Panc1 (cell line): ENCODE measurements around the gene NRG2. TPM values are rescaled to one million over a fixed set of nuclear protein-coding genes. Genes with fewer than 3 reads are reported as not detected.

Experiments
- ATAC-seq: fragments of 200-7000 bp; cut with Tn5 transposase; 2 replicates; pipeline ENCODE4 v1.9.1; 2020; ENCODE audit warnings: mild to moderate bottlenecking, moderate library complexity
- BruUV-seq: library from RNA; stranded (reverse); fragments of 400-500 nt; replicated peaks from 2 replicates; lab custom pipeline; 2021; lab: Mats Ljungman, UMichigan
- CTCF ChIA-PET: fragments of 300-600 bp; sonication (Branson Sonifier 250); formaldehyde crosslinking; loops from one replicate; lab custom pipeline; 2022; ENCODE audit warnings: antibody characterized with exemption; lab: Charles Lee
- POLR2A ChIA-PET: fragments of 300-600 bp; sonication (Branson Sonifier 250); formaldehyde crosslinking; loops from one replicate; lab custom pipeline; 2022; ENCODE audit warnings: antibody characterized with exemption; lab: Charles Lee
- DNase-seq: peaks from one replicate; pipeline ENCODE4 v3.0.0-alpha.2; 2010; ENCODE audit warnings: low read depth, low spot score
- H3K27ac ChIP-seq: 2 replicates; pipeline ENCODE4 v1.5.1; 2011; ENCODE audit warnings: mild to moderate bottlenecking, low read length, inconsistent platforms
- H3K27me3 ChIP-seq: fragments of 200-500 bp; sonication (Bioruptor generic); 2 replicates; pipeline ENCODE4 v1.6.0; 2014; ENCODE audit warnings: low read length, inconsistent platforms; ENCODE audit not compliant: control insufficient read depth, insufficient read depth
- H3K36me3 ChIP-seq: fragments of 200-500 bp; sonication (Bioruptor generic); 2 replicates; pipeline ENCODE4 v1.5.1; 2014; ENCODE audit warnings: inconsistent platforms, mild to moderate bottlenecking, low read length, moderate library complexity; ENCODE audit not compliant: control insufficient read depth, insufficient read depth
- H3K4me1 ChIP-seq: 2 replicates; pipeline ENCODE4 v1.5.1; 2011; ENCODE audit warnings: inconsistent platforms, mild to moderate bottlenecking, low read length, moderate library complexity; ENCODE audit not compliant: control insufficient read depth, insufficient read depth
- H3K4me3 ChIP-seq, 2 experiments: 2 replicates each; pipeline ENCODE4 v1.5.1; 2011 to 2012; ENCODE audit warnings: low read depth in 2 of 2, low read length in 2 of 2, mild to moderate bottlenecking in 2 of 2, inconsistent platforms in 1 of 2, moderate library complexity in 1 of 2
- H3K9me3 ChIP-seq: fragments of 200-500 bp; sonication (Bioruptor generic); 2 replicates; pipeline ENCODE4 v1.5.1; 2014; ENCODE audit warnings: low read depth, mild to moderate bottlenecking, inconsistent platforms, low read length, moderate library complexity; ENCODE audit not compliant: control insufficient read depth, insufficient read depth
- POLR2AphosphoS5 ChIP-seq: IDR thresholded peaks from 2 replicates; pipeline ENCODE4 v1.6.1; 2012; ENCODE audit warnings: mild to moderate bottlenecking, low read depth, low read length, moderate library complexity
- SIN3A ChIP-seq: IDR thresholded peaks from 2 replicates; pipeline ENCODE4 v1.6.1; 2012; ENCODE audit warnings: low read depth, mild to moderate bottlenecking, low read length, moderate library complexity, borderline replicate concordance; ENCODE audit not compliant: insufficient read depth
- TCF7L2 ChIP-seq: IDR thresholded peaks from 2 replicates; pipeline ENCODE4 v1.6.1; 2011; ENCODE audit warnings: mild to moderate bottlenecking, low read depth, low read length, inconsistent platforms
- in situ Hi-C: cut with HindIII; loops from 2 replicates; pipeline ENCODE4 v1.10.0; 2016; ENCODE audit warnings: low sequenced_read_pairs, low pct_unique_long_range_greater_than_20kb
- intact Hi-C: fragments of 100-400 bp; cut with micrococcal nuclease; formaldehyde crosslinking; loops from one replicate; pipeline ENCODE4 v1.10.0; 2022; ENCODE audit not compliant: unreplicated experiment
- total RNA-seq: library from RNA; stranded (reverse); gene quantifications from one replicate; pipeline ENCODE4 v1.2.1, GENCODE V29; 2021; ENCODE audit not compliant: unreplicated experiment
- TF ChIP-seq, protein P1 (sequence below), 2 experiments: IDR thresholded peaks; 2 replicates each; pipeline ENCODE4 v1.6.1; 2011 to 2012; ENCODE audit warnings: low read depth in 2 of 2, control low read depth in 1 of 2, low read length in 1 of 2, mild to moderate bottlenecking in 1 of 2, moderate library complexity in 1 of 2; ENCODE audit not compliant: insufficient read depth in 1 of 2
- TF ChIP-seq, protein P2 (sequence below): fragments of 450-650 bp; IDR thresholded peaks from 2 replicates; pipeline ENCODE4 v1.5.1; 2017; ENCODE audit warnings: mild to moderate bottlenecking

Gene NRG2
- total RNA-seq, 1 experiment from 2014 or later, result 20.2 TPM

GRCh38 chr5:140018517-140018916 lies 24.6 kb downstream of the NRG2 start:
- POLR2A ChIA-PET, result no interaction called here
- Histone ChIP-seq H3K27ac (no peak overlapping the region), H3K27me3 (no peaks in the 10 kb centered on the region), H3K4me1 (peaks cover 14% of the 10 kb centered on the region), H3K4me3 (no peak overlapping the region), H3K9me3 (no peaks in the 10 kb centered on the region), H3K36me3 (no peaks in the 10 kb centered on the region)
- ATAC-seq (no peak), DNase-seq (no peak)
- BruUV-seq, result no TSS peak
- TF ChIP-seq SIN3A (no peak), TCF7L2 (no peak), POLR2AphosphoS5 (no peak)
- TF ChIP-seq, protein P1, sequence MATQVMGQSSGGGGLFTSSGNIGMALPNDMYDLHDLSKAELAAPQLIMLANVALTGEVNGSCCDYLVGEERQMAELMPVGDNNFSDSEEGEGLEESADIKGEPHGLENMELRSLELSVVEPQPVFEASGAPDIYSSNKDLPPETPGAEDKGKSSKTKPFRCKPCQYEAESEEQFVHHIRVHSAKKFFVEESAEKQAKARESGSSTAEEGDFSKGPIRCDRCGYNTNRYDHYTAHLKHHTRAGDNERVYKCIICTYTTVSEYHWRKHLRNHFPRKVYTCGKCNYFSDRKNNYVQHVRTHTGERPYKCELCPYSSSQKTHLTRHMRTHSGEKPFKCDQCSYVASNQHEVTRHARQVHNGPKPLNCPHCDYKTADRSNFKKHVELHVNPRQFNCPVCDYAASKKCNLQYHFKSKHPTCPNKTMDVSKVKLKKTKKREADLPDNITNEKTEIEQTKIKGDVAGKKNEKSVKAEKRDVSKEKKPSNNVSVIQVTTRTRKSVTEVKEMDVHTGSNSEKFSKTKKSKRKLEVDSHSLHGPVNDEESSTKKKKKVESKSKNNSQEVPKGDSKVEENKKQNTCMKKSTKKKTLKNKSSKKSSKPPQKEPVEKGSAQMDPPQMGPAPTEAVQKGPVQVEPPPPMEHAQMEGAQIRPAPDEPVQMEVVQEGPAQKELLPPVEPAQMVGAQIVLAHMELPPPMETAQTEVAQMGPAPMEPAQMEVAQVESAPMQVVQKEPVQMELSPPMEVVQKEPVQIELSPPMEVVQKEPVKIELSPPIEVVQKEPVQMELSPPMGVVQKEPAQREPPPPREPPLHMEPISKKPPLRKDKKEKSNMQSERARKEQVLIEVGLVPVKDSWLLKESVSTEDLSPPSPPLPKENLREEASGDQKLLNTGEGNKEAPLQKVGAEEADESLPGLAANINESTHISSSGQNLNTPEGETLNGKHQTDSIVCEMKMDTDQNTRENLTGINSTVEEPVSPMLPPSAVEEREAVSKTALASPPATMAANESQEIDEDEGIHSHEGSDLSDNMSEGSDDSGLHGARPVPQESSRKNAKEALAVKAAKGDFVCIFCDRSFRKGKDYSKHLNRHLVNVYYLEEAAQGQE (IDR thresholded peaks at IDR 0.05; ENCODE audit: insufficient read depth in 1 of 2, low read depth in 2 of 2, low read length in 1 of 2), result no peak
- TF ChIP-seq, protein P2, sequence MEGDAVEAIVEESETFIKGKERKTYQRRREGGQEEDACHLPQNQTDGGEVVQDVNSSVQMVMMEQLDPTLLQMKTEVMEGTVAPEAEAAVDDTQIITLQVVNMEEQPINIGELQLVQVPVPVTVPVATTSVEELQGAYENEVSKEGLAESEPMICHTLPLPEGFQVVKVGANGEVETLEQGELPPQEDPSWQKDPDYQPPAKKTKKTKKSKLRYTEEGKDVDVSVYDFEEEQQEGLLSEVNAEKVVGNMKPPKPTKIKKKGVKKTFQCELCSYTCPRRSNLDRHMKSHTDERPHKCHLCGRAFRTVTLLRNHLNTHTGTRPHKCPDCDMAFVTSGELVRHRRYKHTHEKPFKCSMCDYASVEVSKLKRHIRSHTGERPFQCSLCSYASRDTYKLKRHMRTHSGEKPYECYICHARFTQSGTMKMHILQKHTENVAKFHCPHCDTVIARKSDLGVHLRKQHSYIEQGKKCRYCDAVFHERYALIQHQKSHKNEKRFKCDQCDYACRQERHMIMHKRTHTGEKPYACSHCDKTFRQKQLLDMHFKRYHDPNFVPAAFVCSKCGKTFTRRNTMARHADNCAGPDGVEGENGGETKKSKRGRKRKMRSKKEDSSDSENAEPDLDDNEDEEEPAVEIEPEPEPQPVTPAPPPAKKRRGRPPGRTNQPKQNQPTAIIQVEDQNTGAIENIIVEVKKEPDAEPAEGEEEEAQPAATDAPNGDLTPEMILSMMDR, result no peak
- intact Hi-C loops, result no loop called here
- CTCF ChIA-PET, result no interaction called here
- in situ Hi-C loops, result no loop called here

GRCh38 chr5:140018096-140018481 lies 25.0 kb downstream of the NRG2 start:
- Histone ChIP-seq H3K4me3 (no peak overlapping the region), H3K27ac (no peak overlapping the region), H3K27me3 (no peaks in the 10 kb centered on the region), H3K4me1 (peaks cover 14% of the 10 kb centered on the region), H3K36me3 (no peaks in the 10 kb centered on the region), H3K9me3 (no peaks in the 10 kb centered on the region)
- BruUV-seq, result no TSS peak
- no peak for DNase-seq
- no peak for ATAC-seq
- in situ Hi-C loops, result no loop called here
- no peak for TF ChIP-seq POLR2AphosphoS5
- TF ChIP-seq, protein P1 (IDR thresholded peaks at IDR 0.05; ENCODE audit: insufficient read depth in 1 of 2, low read depth in 2 of 2, low read length in 1 of 2), result no peak
- TF ChIP-seq, protein P2, result no peak
- TF ChIP-seq SIN3A, result no peak
- TF ChIP-seq TCF7L2, result no peak
- POLR2A ChIA-PET, result no interaction called here
- CTCF ChIA-PET, result no interaction called here
- intact Hi-C loops, result no loop called here
